Peyer's patch (tissue), 4 donors: ENCODE measurements around the gene GOLGA7B.

Experiments used
- CTCF ChIP-seq, 6 experiments: fragments of 450-650 bp in 4 of 6; fragments of 200-600 bp in 2 of 6; sonication (generic) in 1 of 6; IDR thresholded peaks; one replicate each; pipeline ENCODE4 v1.5.1; 2017 to 2019; ENCODE audit warnings: antibody characterized with exemption in 6 of 6, mild to moderate bottlenecking in 3 of 6, moderate library complexity in 1 of 6
- POLR2A ChIP-seq, 2 donors: fragments of 450-650 bp; IDR thresholded peaks; one replicate each; pipeline ENCODE4 v1.5.1; 2017; ENCODE audit warnings: antibody characterized with exemption in 2 of 2, mild to moderate bottlenecking in 2 of 2, moderate library complexity in 2 of 2

GRCh38 chr10:97850446-97850845, 803 bp downstream of the GOLGA7B start:
- no peak for TF ChIP-seq CTCF (IDR thresholded peaks at IDR 0.05)
- TF ChIP-seq POLR2A (IDR thresholded peaks at IDR 0.05) = no peak
